Smooth muscle cell of the brain vasculature (primary cell): Measurements from ENCODE around the gene ATOSB.

ENCODE experiments used
- DNase-seq: peaks from one replicate; pipeline ENCODE4 v3.0.0-alpha.2; 2012; ENCODE audit warnings: low read depth, low spot score

ATOSB gene

DNA sequence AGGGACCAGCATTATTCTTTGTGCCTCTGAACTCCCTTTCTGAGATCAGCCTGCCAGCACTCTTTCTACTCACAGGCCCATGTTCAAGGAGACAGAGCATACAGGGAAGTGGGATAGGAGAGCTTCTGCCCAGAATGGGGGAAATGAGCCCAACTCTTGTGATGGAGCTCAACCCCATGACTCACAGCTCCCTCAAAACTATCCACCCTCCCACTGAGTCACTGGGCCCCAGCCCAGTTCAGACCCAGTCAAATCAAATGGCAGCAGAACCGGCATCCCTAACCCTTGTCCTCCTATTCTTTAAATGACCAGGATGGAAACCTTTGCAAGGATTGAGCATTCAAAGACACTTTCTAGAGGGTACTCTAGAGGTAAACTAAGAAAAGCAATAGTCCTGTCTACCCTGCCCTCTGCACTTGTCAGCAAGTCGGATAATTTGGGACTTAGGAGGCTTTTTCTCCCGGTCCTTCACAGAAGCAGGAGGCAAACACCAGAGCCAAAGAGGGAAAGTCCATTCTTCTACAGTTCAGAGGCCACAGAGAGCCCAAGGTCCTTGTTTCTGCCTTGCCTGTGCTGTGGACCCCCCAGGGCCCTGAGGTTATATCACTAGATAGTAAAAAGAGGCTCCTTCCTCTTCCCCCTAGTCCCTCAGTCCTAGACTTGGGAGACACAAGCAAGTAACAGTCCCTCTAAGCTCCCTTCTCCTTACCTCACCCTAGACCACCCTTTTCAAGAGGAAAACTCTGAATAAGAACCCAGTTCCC is 3.2 kb downstream of the ATOSB start:
- no peak for DNase-seq

- peak; percentile 98 for DNase-seq
These were observed 4.4 kb downstream of the ATOSB start for GRCh38 chr9:35111001-35111933.

- DNase-seq, result no peak
These were observed 5.3 kb downstream of the ATOSB start for GRCh38 chr9:35110327-35110761.

- no peak for DNase-seq
These were observed 6.6 kb downstream of the ATOSB start for GRCh38 chr9:35108946-35109575.

GRCh38 chr9:35108461-35108860 is 7.2 kb downstream of the ATOSB start:
- DNase-seq, result no peak

DNA sequence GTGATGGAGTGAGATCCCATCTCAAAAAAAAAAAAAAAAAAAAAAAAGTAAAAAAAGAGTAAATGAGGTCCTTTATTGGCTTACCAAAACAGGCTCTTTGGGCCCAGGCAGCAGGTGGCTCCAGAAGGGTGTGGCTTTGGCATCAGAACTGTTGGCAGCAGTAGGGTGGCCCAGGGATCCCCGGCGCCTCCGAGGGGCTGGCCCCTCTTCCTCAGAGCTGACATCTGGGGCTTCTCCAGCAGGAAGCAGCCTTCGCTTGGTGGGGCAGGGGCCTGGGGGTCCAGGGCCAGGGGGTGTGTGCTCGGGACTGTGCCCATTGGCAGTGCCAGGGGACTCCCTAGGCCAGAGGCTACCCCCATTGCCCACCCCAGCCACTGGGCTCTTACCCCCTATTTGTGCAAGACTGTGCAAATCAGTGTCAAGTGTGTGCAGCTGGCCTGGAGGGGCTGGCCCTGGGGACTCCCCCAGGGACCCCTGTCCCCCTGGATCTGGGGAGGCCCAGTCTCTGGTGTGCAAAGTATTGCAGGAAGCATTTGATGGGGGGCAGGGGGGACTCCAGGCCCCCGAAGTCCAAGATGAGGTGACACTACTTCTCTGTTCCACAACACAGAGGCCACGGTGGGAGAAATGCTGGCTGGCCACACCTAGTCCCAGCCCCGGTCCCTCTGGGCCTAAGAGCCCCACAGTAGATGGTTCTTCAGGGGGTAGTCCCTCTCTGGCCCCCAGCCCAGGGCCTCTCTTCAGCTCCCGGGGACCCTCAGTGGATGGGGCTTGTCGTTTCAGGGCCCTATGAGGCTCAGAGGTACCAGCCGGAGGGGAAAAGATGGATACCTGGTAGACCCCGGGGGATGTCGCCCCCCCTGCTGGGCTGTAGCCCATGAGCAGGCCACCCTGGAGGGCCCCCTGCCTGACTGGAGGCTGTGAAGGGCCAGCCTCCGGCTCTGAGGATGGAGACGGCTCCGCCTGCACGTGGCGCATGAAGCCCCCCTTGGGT is 8.1 kb downstream of the ATOSB start:
- no peak for DNase-seq

GRCh38 chr9:35106343-35106730 is 9.3 kb downstream of the ATOSB start:
- no peak for DNase-seq

- no peak for DNase-seq
These were observed 9.9 kb downstream of the ATOSB start for GRCh38 chr9:35105571-35106342.

GRCh38 chr9:35105126-35105525 is 10.5 kb downstream of the ATOSB start:
- no peak for DNase-seq

DNA sequence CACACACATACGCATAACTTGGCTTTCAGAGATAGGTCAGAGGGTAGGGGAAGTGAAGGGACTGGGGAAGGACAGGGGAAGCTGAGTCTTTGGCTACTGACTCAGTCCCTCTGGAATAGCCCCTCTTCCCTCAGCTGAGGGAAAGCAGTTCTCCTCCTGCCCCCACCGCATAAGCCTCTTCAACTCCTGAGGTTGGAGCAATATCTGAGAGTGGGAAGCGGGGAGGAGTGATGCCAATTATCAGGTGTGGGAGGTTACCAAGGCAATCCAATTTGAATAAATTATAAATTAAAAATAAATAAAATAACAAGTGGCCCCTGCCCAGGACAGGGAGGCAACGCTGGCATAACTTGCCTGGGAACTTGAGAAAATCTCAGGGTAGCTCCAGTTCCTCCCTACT is 11.1 kb downstream of the ATOSB start:
- no peak for DNase-seq

DNA sequence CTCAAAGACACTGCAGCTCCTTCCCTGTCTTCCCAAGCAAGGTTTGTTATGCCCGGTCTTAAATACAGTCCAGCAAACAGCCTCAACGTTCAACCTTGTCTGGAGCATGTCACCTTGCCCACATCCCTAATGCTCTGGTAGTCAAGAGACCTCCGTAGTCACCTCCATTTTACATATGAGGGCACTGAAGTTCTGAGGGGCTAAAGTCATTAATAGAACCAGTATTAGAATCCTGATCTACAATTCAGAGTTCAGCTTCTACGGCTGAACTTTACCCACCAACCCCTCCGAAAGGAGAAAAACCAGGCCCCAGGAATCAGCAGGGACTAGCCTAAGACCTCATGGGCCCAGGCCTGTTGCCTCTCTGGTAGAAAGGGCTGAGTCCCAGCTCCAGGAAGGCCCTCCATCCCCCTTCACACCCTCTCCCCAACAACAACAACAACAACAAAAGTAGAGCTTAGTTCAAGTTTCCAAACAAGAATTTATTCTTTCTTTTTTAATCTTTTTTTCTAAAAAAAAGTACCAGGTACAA is 11.9 kb downstream of the ATOSB start:
- no peak for DNase-seq

- DNase-seq, result peak; percentile 91
These were observed 12.6 kb downstream of the ATOSB start, which contains the start of gene STOML2 for GRCh38 chr9:35102769-35103659. TSS of gene STOML2 (minus strand) at chr9:35103131. CDS start at chr9:35103094, 37 bp downstream.

DNA sequence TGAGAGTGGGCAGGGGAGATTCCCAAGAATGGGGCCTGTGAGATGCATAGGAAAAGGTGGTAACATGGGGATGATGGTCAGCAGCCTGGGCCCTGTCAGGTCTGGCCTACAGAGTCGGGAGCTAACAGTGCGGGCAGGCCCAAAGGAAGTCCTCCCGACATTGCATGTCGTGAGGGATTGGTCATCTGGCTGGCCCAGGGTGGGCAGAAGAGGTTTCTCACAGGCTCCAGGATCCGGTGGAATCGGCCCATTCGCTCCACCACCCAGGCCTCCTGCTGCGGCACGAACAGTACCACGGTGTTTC is 13.2 kb downstream of the ATOSB start:
- DNase-seq, result no peak

- DNase-seq, result no peak
These were observed 18.1 kb downstream of the ATOSB start for GRCh38 chr9:35097573-35097972.

- DNase-seq, result peak; percentile 57
These were observed 19.4 kb downstream of the ATOSB start, which contains the start of gene PIGO for GRCh38 chr9:35096035-35096849. TSS of gene PIGO (minus strand) at chr9:35096591. CDS start at chr9:35095565, 1,026 bp downstream.

- DNase-seq, result no peak
These were observed 24.1 kb downstream of the ATOSB start for GRCh38 chr9:35091536-35091935.

DNA sequence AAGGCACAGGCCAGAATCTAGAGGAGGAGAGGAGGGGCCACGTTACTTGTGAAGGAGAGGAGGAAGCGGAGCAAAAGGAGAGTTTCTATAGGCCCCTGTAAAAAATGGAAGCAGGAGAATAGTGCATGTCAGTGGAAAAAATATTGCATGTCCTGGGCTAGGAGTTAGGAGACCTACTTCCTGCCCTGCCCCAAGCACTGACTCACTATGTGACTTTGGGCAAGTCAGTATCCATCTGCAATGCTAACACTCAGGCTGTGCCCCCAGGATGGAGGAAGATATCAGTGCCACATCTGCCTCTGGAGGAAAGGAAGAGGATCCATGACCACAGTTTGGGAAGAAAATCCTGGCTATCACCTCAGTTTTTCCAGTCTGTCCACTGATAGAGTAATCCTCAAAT is 26.2 kb downstream of the ATOSB start:
- DNase-seq, result no peak

- DNase-seq, result no peak
These were observed 30.6 kb downstream of the ATOSB start for GRCh38 chr9:35085078-35085477.
